CD4-positive, alpha-beta T cell (primary cell): ENCODE data around the gene NSDHL. TPM values are rescaled to one million over a fixed set of nuclear protein-coding genes. Genes with fewer than 3 reads are reported as not detected.

Experiments used
- ATAC-seq: fragments of 200-7000 bp; cut with Tn5 transposase; one replicate; pipeline ENCODE4 v1.10.0; 2022; ENCODE audit warnings: mild to moderate bottlenecking; ENCODE audit not compliant: poor library complexity
- CTCF ChIA-PET: fragments of 350-600 bp; sonication (Branson Sonifier 250); formaldehyde crosslinking; loops from one replicate; lab custom pipeline; 2021; ENCODE audit warnings: antibody characterized with exemption, inconsistent platforms; lab: Charles Lee
- POLR2A ChIA-PET: fragments of 350-600 bp; sonication (Branson Sonifier 250); formaldehyde crosslinking; loops from one replicate; lab custom pipeline; 2021; ENCODE audit warnings: antibody characterized with exemption, inconsistent platforms; lab: Charles Lee
- DNase-seq, 14 experiments: peaks; one replicate each; pipeline ENCODE4 v3.0.0-alpha.2; 2013 to 2020; ENCODE audit warnings: mixed read lengths in 2 of 14
- H3K27ac ChIP-seq, 2 donors: one replicate each; pipeline versions ENCODE4 v1.5.1 to v1.7.0; 2013; ENCODE audit warnings: low read length in 2 of 2, low read depth in 1 of 2, mild to moderate bottlenecking in 1 of 2
- H3K27me3 ChIP-seq, 2 experiments: 1 replicate in 1 of 2; 2 replicates in 1 of 2; pipeline versions ENCODE4 v1.6.1 to v1.7.0; 2013; ENCODE audit warnings: low read length in 2 of 2, control low read depth in 1 of 2, mild to moderate bottlenecking in 1 of 2, moderate library complexity in 1 of 2; ENCODE audit not compliant: insufficient read depth in 2 of 2, control insufficient read depth in 1 of 2
- H3K36me3 ChIP-seq: one replicate; pipeline ENCODE4 v1.6.1; 2013; ENCODE audit warnings: low read length, control low read depth; ENCODE audit not compliant: insufficient read depth
- H3K4me1 ChIP-seq: one replicate; pipeline ENCODE4 v1.6.1; 2013; ENCODE audit warnings: low read length, control low read depth; ENCODE audit not compliant: insufficient read depth
- H3K4me3 ChIP-seq: one replicate; pipeline ENCODE4 v1.5.1; 2013; ENCODE audit warnings: mild to moderate bottlenecking, low read length, moderate library complexity
- H3K9me3 ChIP-seq, 2 experiments: 1 replicate in 1 of 2; 2 replicates in 1 of 2; pipeline versions ENCODE4 v1.6.1 to v1.7.0; 2013; ENCODE audit warnings: low read length in 2 of 2, mild to moderate bottlenecking in 2 of 2, control low read depth in 1 of 2, moderate library complexity in 1 of 2; ENCODE audit not compliant: control insufficient read depth in 1 of 2, insufficient read depth in 1 of 2
- H3K27ac Mint-ChIP-seq: one replicate; pipeline ENCODE4 v1.8.0; 2020; ENCODE audit warnings: mixed read lengths
- H3K27me3 Mint-ChIP-seq: one replicate; pipeline ENCODE4 v1.8.0; 2021; ENCODE audit warnings: mixed read lengths
- H3K36me3 Mint-ChIP-seq: one replicate; pipeline ENCODE4 v1.8.0; 2021; ENCODE audit warnings: low read depth, mixed read lengths
- H3K4me1 Mint-ChIP-seq: one replicate; pipeline ENCODE4 v1.8.0; 2021; ENCODE audit warnings: low read depth, mixed read lengths
- H3K4me3 Mint-ChIP-seq: one replicate; pipeline ENCODE4 v1.8.0; 2020; ENCODE audit warnings: mild to moderate bottlenecking, mixed read lengths
- H3K9me3 Mint-ChIP-seq: one replicate; pipeline ENCODE4 v1.8.0; 2020; ENCODE audit warnings: mixed read lengths
- CTCF ChIP-seq: fragments of 200-600 bp; IDR thresholded peaks from one replicate; pipeline ENCODE4 v1.8.0; 2022; ENCODE audit warnings: antibody characterized with exemption, mild to moderate bottlenecking
- intact Hi-C, 2 experiments: fragments of 100-400 bp; cut with DNase I in 1 of 2; cut with micrococcal nuclease in 1 of 2; formaldehyde crosslinking; loops; one replicate each; pipeline versions ENCODE4 v1.15.1 to v1.9.0; 2023 to 2025; cut with DNase I, micrococcal nuclease
- total RNA-seq, 174 experiments: library from RNA in 2 of 174; stranded (reverse) in 2 of 174; gene quantifications; one replicate each; pipeline ENCODE4 v1.2.3 and lab custom pipeline; 2021 to 2026

NSDHL gene
- total RNA-seq, 2 experiments from 2014 or later: 2.7 to 2.9 TPM

GRCh38 chrX:152915541-152916241 lies 84.8 kb downstream of the NSDHL start:
- Histone ChIP-seq H3K36me3 (no peaks in the 10 kb centered on the region), H3K27ac (no peak overlapping the region), H3K4me1 (no peaks in the 10 kb centered on the region), H3K9me3 (no peaks in the 10 kb centered on the region), H3K4me3 (no peak overlapping the region), H3K27me3 (no peaks in the 10 kb centered on the region)
- TF ChIP-seq CTCF: no peak
- DNase-seq (peak in 2 of 14 experiments; percentile 33 to 42), ATAC-seq (peak; percentile 41)
- no peaks in the 10 kb centered on the region for H3K4me1 Mint-ChIP-seq
- H3K27me3 Mint-ChIP-seq: no peaks in the 10 kb centered on the region
- no peaks in the 10 kb centered on the region for H3K9me3 Mint-ChIP-seq
- H3K4me3 Mint-ChIP-seq: no peak overlapping the region
- no peak overlapping the region for H3K27ac Mint-ChIP-seq
- H3K36me3 Mint-ChIP-seq: no peaks in the 10 kb centered on the region
- intact Hi-C loops: no loop called here
- ChIA-PET CTCF (no interaction called here), POLR2A (no interaction called here)

- Histone ChIP-seq H3K4me1 (no peaks in the 10 kb centered on the region), H3K27me3 (no peaks in the 10 kb centered on the region), H3K9me3 (no peaks in the 10 kb centered on the region), H3K4me3 (no peak overlapping the region), H3K36me3 (no peaks in the 10 kb centered on the region), H3K27ac (no peak overlapping the region)
- Mint-ChIP-seq H3K4me1 (no peaks in the 10 kb centered on the region), H3K27me3 (no peaks in the 10 kb centered on the region), H3K9me3 (no peaks in the 10 kb centered on the region), H3K4me3 (no peak overlapping the region), H3K36me3 (no peaks in the 10 kb centered on the region), H3K27ac (no peak overlapping the region)
- ATAC-seq (no peak), DNase-seq (no peak)
- CTCF ChIA-PET: no interaction called here
- intact Hi-C loops: no loop called here
- no peak for TF ChIP-seq CTCF
- POLR2A ChIA-PET: no interaction called here
Measured at GRCh38 chrX:152917656-152918579, 87.1 kb downstream of the NSDHL start.

- Mint-ChIP-seq H3K4me3 (no peak overlapping the region), H3K27ac (no peak overlapping the region), H3K4me1 (peaks cover 4% of the 10 kb centered on the region), H3K9me3 (no peaks in the 10 kb centered on the region), H3K36me3 (no peaks in the 10 kb centered on the region), H3K27me3 (no peaks in the 10 kb centered on the region)
- Histone ChIP-seq H3K27ac (no peak overlapping the region), H3K27me3 (no peaks in the 10 kb centered on the region), H3K9me3 (no peaks in the 10 kb centered on the region), H3K4me3 (no peak overlapping the region), H3K4me1 (peaks cover under 1% of the 10 kb centered on the region), H3K36me3 (no peaks in the 10 kb centered on the region)
- ChIA-PET CTCF (no interaction called here), POLR2A (no interaction called here)
- no peak for TF ChIP-seq CTCF
- DNase-seq (no peak), ATAC-seq (no peak)
- intact Hi-C loops: no loop called here
Measured at GRCh38 chrX:152918707-152919106, 87.8 kb downstream of the NSDHL start.

Other genes with a start within 250 kb of the NSDHL start
- gene GABRQ, start 193.2 kb upstream of the NSDHL start, total RNA-seq: not detected
- not detected for gene MAGEA3, start 132.3 kb upstream of the NSDHL start, total RNA-seq
- not detected for gene CSAG2, start 121.8 kb upstream of the NSDHL start, total RNA-seq
- gene MAGEA2B, start 116.4 kb upstream of the NSDHL start, total RNA-seq: not detected
- not detected for gene CSAG1, start 97.3 kb upstream of the NSDHL start, total RNA-seq
- gene MAGEA12, start 97.3 kb upstream of the NSDHL start, total RNA-seq: not detected
- not detected for gene MAGEA2, start 77.2 kb upstream of the NSDHL start, total RNA-seq
- not detected for gene CSAG3, start 71.8 kb upstream of the NSDHL start, total RNA-seq
- not detected for gene MAGEA6, start 61.4 kb upstream of the NSDHL start, total RNA-seq
- gene CETN2, start 306 bp upstream of the NSDHL start, total RNA-seq: 1 to 10 TPM; 4.0 to 5.1 TPM
- 1 to 10 TPM; 1.4 to 1.5 TPM for gene ZNF185, start 67.0 kb downstream of the NSDHL start, total RNA-seq
- under 1 TPM in 1 of 2 experiments, not detected in 1; 0.20 TPM for gene PNMA5, start 163.1 kb downstream of the NSDHL start, total RNA-seq
- gene PNMA3, start 225.4 kb downstream of the NSDHL start, total RNA-seq: 1 to 10 TPM; 2.5 to 2.6 TPM
- under 1 TPM; 0.25 to 0.38 TPM for gene PNMA6A, start 241.4 kb downstream of the NSDHL start, total RNA-seq